Measurements from ENCODE around the gene SIVA1.

The SIVA1 gene

GRCh38 chr14:104800771-104801519, 48.0 kb downstream of the SIVA1 start, which contains the start of gene ZBTB42:
Gene ZBTB42, plus strand, starts transcription at chr14:104801101. Its CDS starts 97 bp downstream, at chr14:104801198.
- Histone ChIP-seq H3K36me3 (ENCODE audit: control insufficient read depth, insufficient read depth, low read length) (no peaks in the 10 kb centered on the region), H3K4me3 (ENCODE audit: low read depth, low read length) (peak within 1 kb of the TSS; percentile 63), H3K9ac (no peak within 1 kb of the TSS), H3K4me2 (ENCODE audit: low read length) (peak within 1 kb of the TSS; percentile 84), H3K4me1 (peaks cover 9% of the 10 kb centered on the region), H3K27ac (peak within 1 kb of the TSS; percentile 82), H3K79me2 (no peaks in the 10 kb centered on the region), H3K27me3 (ENCODE audit: control insufficient read depth, insufficient read depth, low read length) (no peaks in the 10 kb centered on the region), H3K9me3 (ENCODE audit: control insufficient read depth, low read length) (no peaks in the 10 kb centered on the region), H2AFZ (peak within 1 kb of the TSS; percentile 97)
- no peak for TF ChIP-seq CTCF (IDR thresholded peaks at IDR 0.05)

- Histone ChIP-seq H2AFZ (peak overlapping the region; percentile 97), H3K4me1 (peaks cover 8% of the 10 kb centered on the region), H3K9me3 (ENCODE audit: control insufficient read depth, low read length) (no peaks in the 10 kb centered on the region), H3K4me3 (ENCODE audit: low read depth, low read length) (peak overlapping the region; percentile 63), H3K4me2 (ENCODE audit: low read length) (peak overlapping the region; percentile 84), H3K79me2 (no peaks in the 10 kb centered on the region), H3K27ac (no peak overlapping the region), H3K27me3 (ENCODE audit: control insufficient read depth, insufficient read depth, low read length) (no peaks in the 10 kb centered on the region), H3K36me3 (ENCODE audit: control insufficient read depth, insufficient read depth, low read length) (no peaks in the 10 kb centered on the region), H3K9ac (no peak overlapping the region)
- no peak for TF ChIP-seq CTCF (IDR thresholded peaks at IDR 0.05)
These were observed 48.8 kb downstream of the SIVA1 start for GRCh38 chr14:104801520-104802393.

GRCh38 chr14:104802394-104803184, 49.6 kb downstream of the SIVA1 start:
- Histone ChIP-seq H3K79me2 (no peaks in the 10 kb centered on the region), H3K36me3 (ENCODE audit: control insufficient read depth, insufficient read depth, low read length) (no peaks in the 10 kb centered on the region), H3K4me1 (peaks cover 5% of the 10 kb centered on the region), H3K4me3 (ENCODE audit: low read depth, low read length) (no peak overlapping the region), H3K9me3 (ENCODE audit: control insufficient read depth, low read length) (no peaks in the 10 kb centered on the region), H3K27me3 (ENCODE audit: control insufficient read depth, insufficient read depth, low read length) (no peaks in the 10 kb centered on the region), H3K4me2 (ENCODE audit: low read length) (no peak overlapping the region), H3K27ac (no peak overlapping the region), H2AFZ (no peak overlapping the region), H3K9ac (no peak overlapping the region)
- no peak for TF ChIP-seq CTCF (IDR thresholded peaks at IDR 0.05)

- H3K4me1 ChIP-seq = peaks cover 5% of the 10 kb centered on the region
- no peak overlapping the region for H3K4me3 ChIP-seq (ENCODE audit: low read depth, low read length)
- no peaks in the 10 kb centered on the region for H3K9me3 ChIP-seq (ENCODE audit: control insufficient read depth, low read length)
- no peaks in the 10 kb centered on the region for H3K36me3 ChIP-seq (ENCODE audit: control insufficient read depth, insufficient read depth, low read length)
- H3K27me3 ChIP-seq (ENCODE audit: control insufficient read depth, insufficient read depth, low read length) = no peaks in the 10 kb centered on the region
- no peak for TF ChIP-seq CTCF (IDR thresholded peaks at IDR 0.05)
- no peaks in the 10 kb centered on the region for H3K79me2 ChIP-seq
- H2AFZ ChIP-seq = no peak overlapping the region
- H3K27ac ChIP-seq = no peak overlapping the region
- no peak overlapping the region for H3K4me2 ChIP-seq (ENCODE audit: low read length)
- H3K9ac ChIP-seq = no peak overlapping the region
These were observed 50.4 kb downstream of the SIVA1 start for GRCh38 chr14:104803280-104803911.
